GM19452 (cell line): ENCODE data around the gene ROGDI.
A peak's percentile ranks its signal among the peaks of the same experiment; 100 is the strongest.

Source experiments
- ATAC-seq: cut with Tn5 transposase; IDR thresholded peaks from one replicate; pipeline ENCODE4 v1.9.1; 2021; ENCODE audit not compliant: unreplicated experiment

The ROGDI gene

GRCh38 chr16:4801962-4802658, at the start of gene ROGDI:
ROGDI (minus strand) TSS chr16:4802633; CDS start chr16:4802571, 62 bp downstream.
- ATAC-seq, result peak; percentile 60

- ATAC-seq, result no peak
Measured at GRCh38 chr16:4850211-4850610, 47.8 kb upstream of the ROGDI start.

- ATAC-seq, result peak; percentile 20
Measured at GRCh38 chr16:4847774-4848587, 45.5 kb upstream of the ROGDI start.

GRCh38 chr16:4846901-4847773, 44.7 kb upstream of the ROGDI start, which contains the start of the genes GLYR1 and UBN1:
GLYR1 (minus strand) TSS chr16:4847288; CDS start chr16:4847265, 23 bp downstream.
UBN1 (plus strand) TSS chr16:4847481; CDS start chr16:4852918, 5,437 bp downstream.
- ATAC-seq, result peak; percentile 88

- peak; percentile 18 for ATAC-seq
Measured at GRCh38 chr16:4846503-4846900, 44.1 kb upstream of the ROGDI start.

- no peak for ATAC-seq
Measured at GRCh38 chr16:4840984-4841383, 38.6 kb upstream of the ROGDI start.

GRCh38 chr16:4839942-4840341, 37.5 kb upstream of the ROGDI start:
- ATAC-seq, result no peak

- no peak for ATAC-seq
Measured at GRCh38 chr16:4837733-4838501, 35.5 kb upstream of the ROGDI start.

- no peak for ATAC-seq
Measured at GRCh38 chr16:4836727-4837126, 34.3 kb upstream of the ROGDI start.

GRCh38 chr16:4833584-4833983, 31.2 kb upstream of the ROGDI start:
- no peak for ATAC-seq

- ATAC-seq, result no peak
Measured at GRCh38 chr16:4832698-4833343, 30.4 kb upstream of the ROGDI start.

- no peak for ATAC-seq
Measured at GRCh38 chr16:4831616-4832015, 29.2 kb upstream of the ROGDI start.

GRCh38 chr16:4830408-4830807, 28.0 kb upstream of the ROGDI start:
- no peak for ATAC-seq

GRCh38 chr16:4828567-4829321, 26.3 kb upstream of the ROGDI start:
- no peak for ATAC-seq

GRCh38 chr16:4826980-4827379, 24.5 kb upstream of the ROGDI start:
- no peak for ATAC-seq

- no peak for ATAC-seq
Measured at GRCh38 chr16:4826526-4826925, 24.1 kb upstream of the ROGDI start.

- ATAC-seq, result no peak
Measured at GRCh38 chr16:4825196-4825595, 22.8 kb upstream of the ROGDI start.

- no peak for ATAC-seq
Measured at GRCh38 chr16:4820652-4821051, 18.2 kb upstream of the ROGDI start.

- no peak for ATAC-seq
Measured at GRCh38 chr16:4814542-4815173, 12.2 kb upstream of the ROGDI start.
